PC-9 (cell line): Measurements from ENCODE around the gene TMEM42.
"Not testable (repeated sequence)": the region's sequence is repeated elsewhere in the genome, so short reads cannot be mapped to it uniquely, and the experiment has no call there.

Source experiments
- CTCF ChIP-seq: fragments of 200-600 bp; sonication (generic); conservative IDR thresholded peaks from 2 replicates; pipeline ENCODE4 v1.6.1; 2017; ENCODE audit warnings: mixed run types, antibody characterized with exemption, mild to moderate bottlenecking, moderate library complexity
- EZH2 ChIP-seq: fragments of 200-600 bp; sonication (generic); IDR thresholded peaks from 2 replicates; pipeline ENCODE4 v1.8.0; 2017; ENCODE audit warnings: antibody characterized with exemption, low read depth

GRCh38 chr3:44816334-44816733 lies 45.4 kb upstream of the TMEM42 start:
- not testable (repeated sequence) for TF ChIP-seq CTCF, EZH2
